HepG2 (cell line): Measurements from ENCODE around the gene SDK2. TPM values are rescaled to one million over a fixed set of nuclear protein-coding genes. Genes with fewer than 3 reads are reported as not detected.

Experiments
- DNMT3B ChIP-seq: conservative IDR thresholded peaks from 2 replicates; pipeline ENCODE4 v1.6.1; 2016; ENCODE audit warnings: missing biosample characterization, control low read depth
- FOSL2 ChIP-seq: sonication (generic); formaldehyde crosslinking; IDR thresholded peaks from 2 replicates; pipeline ENCODE4 v1.4.0; 2020; ENCODE audit warnings: missing genetic modification reagents
- GATAD2A ChIP-seq: IDR thresholded peaks from 2 replicates; pipeline ENCODE4 v1.6.1; 2016
- HOXA5 ChIP-seq: sonication (generic); formaldehyde crosslinking; IDR thresholded peaks from 2 replicates; pipeline ENCODE4 v1.4.0; 2020; ENCODE audit warnings: missing genetic modification reagents
- KLF12 ChIP-seq: sonication (generic); formaldehyde crosslinking; IDR thresholded peaks from 2 replicates; pipeline ENCODE4 v1.4.0; 2020; ENCODE audit warnings: missing genetic modification reagents, borderline replicate concordance
- NFIC ChIP-seq: IDR thresholded peaks from 2 replicates; pipeline ENCODE4 v1.6.1; 2012; ENCODE audit warnings: mild to moderate bottlenecking, low read length, inconsistent platforms
- NR2F1 ChIP-seq, 2 experiments: fragments of 450-650 bp in 1 of 2; formaldehyde crosslinking in 1 of 2; IDR thresholded peaks; 2 replicates each; pipeline versions ENCODE4 v1.5.0 to v1.6.1; 2016 to 2020; ENCODE audit warnings: mild to moderate bottlenecking in 1 of 2, missing compliant biosample characterization in 1 of 2, missing genetic modification reagents in 1 of 2, moderate library complexity in 1 of 2
- PPARG ChIP-seq: conservative IDR thresholded peaks from 2 replicates; pipeline ENCODE4 v1.6.1; 2016; ENCODE audit warnings: missing biosample characterization, missing genetic modification reagents
- SMC3 ChIP-seq: IDR thresholded peaks from 2 replicates; pipeline ENCODE4 v1.6.1; 2011; ENCODE audit warnings: low read length, improper control_type of control experiment
- SPEN ChIP-seq: sonication (generic); formaldehyde crosslinking; IDR thresholded peaks from 2 replicates; pipeline ENCODE4 v1.5.1; 2020; ENCODE audit warnings: low read depth, mild to moderate bottlenecking, missing genetic modification reagents
- TBX2 ChIP-seq: sonication (generic); formaldehyde crosslinking; IDR thresholded peaks from 2 replicates; pipeline ENCODE4 v1.5.0; 2020; ENCODE audit warnings: missing genetic modification reagents, mild to moderate bottlenecking, borderline replicate concordance
- ZBTB21 ChIP-seq: sonication (generic); formaldehyde crosslinking; IDR thresholded peaks from 2 replicates; pipeline ENCODE4 v1.4.0; 2020; ENCODE audit warnings: missing genetic modification reagents
- ZFP1 ChIP-seq: IDR thresholded peaks from 2 replicates; pipeline ENCODE4 v1.6.1; 2016
- ZFP37 ChIP-seq: sonication (generic); formaldehyde crosslinking; IDR thresholded peaks from 2 replicates; pipeline ENCODE4 v1.4.0; 2020; ENCODE audit warnings: missing genetic modification reagents, borderline replicate concordance
- ZNF205 ChIP-seq: IDR thresholded peaks from 2 replicates; pipeline ENCODE4 v1.6.1; 2018; ENCODE audit warnings: missing biosample characterization, missing genetic modification reagents
- ZNF3 ChIP-seq: IDR thresholded peaks from 2 replicates; pipeline ENCODE4 v1.7.0; 2017; ENCODE audit warnings: inconsistent platforms
- ZNF558 ChIP-seq: sonication (generic); formaldehyde crosslinking; IDR thresholded peaks from 2 replicates; pipeline ENCODE4 v1.9.0; 2022; ENCODE audit warnings: mild to moderate bottlenecking, missing genetic modification reagents, borderline replicate concordance
- ZNF563 ChIP-seq: sonication (generic); formaldehyde crosslinking; IDR thresholded peaks from 2 replicates; pipeline ENCODE4 v1.8.0; 2022; ENCODE audit warnings: mild to moderate bottlenecking, moderate library complexity, missing genetic modification reagents
- ZSCAN21 ChIP-seq: sonication (generic); formaldehyde crosslinking; IDR thresholded peaks from 2 replicates; pipeline ENCODE4 v1.8.0; 2022; ENCODE audit warnings: mild to moderate bottlenecking, missing genetic modification reagents, moderate library complexity, borderline replicate concordance
- polyA plus RNA-seq, 8 experiments: library from polyadenylated mRNA; depleted of rRNA in 3 of 8; stranded (reverse) in 7 of 8; unstranded in 1 of 8; fragments of >200 nt; fragmentation: Illumina TruSeq in 4 of 8; extraction: Trizol in 4 of 8; gene quantifications; 2 replicates each; pipeline versions ENCODE4 v1.2.1 to v1.2.3, GENCODE V29; 2011 to 2016; ENCODE audit warnings: low read depth in 4 of 8, missing spikeins in 1 of 8, mixed read lengths in 1 of 8; ENCODE audit not compliant: insufficient read depth in 1 of 8
- total RNA-seq, 5 experiments: library from RNA; depleted of rRNA; stranded (reverse); fragments of >200 nt; fragmentation: Illumina TruSeq; extraction: Trizol; gene quantifications; 2 replicates each; pipeline ENCODE4 v1.2.3, GENCODE V29; 2016; ENCODE audit warnings: low read depth in 1 of 5
- TF ChIP-seq, protein P1 (sequence below): sonication (generic); formaldehyde crosslinking; IDR thresholded peaks from 2 replicates; pipeline ENCODE4 v1.4.0; 2020; ENCODE audit warnings: missing genetic modification reagents, borderline replicate concordance
- TF ChIP-seq, protein P2 (sequence below): sonication (generic); formaldehyde crosslinking; IDR thresholded peaks from 2 replicates; pipeline ENCODE4 v1.4.0; 2020; ENCODE audit warnings: low read depth, mild to moderate bottlenecking, missing genetic modification reagents
- TF ChIP-seq, protein P3 (sequence below): sonication (generic); formaldehyde crosslinking; IDR thresholded peaks from 2 replicates; pipeline ENCODE4 v1.8.1; 2022; ENCODE audit warnings: low read depth, mild to moderate bottlenecking, missing genetic modification reagents
- TF ChIP-seq, protein P4 (sequence below): sonication (generic); formaldehyde crosslinking; IDR thresholded peaks from 2 replicates; pipeline ENCODE4 v1.4.0; 2020; ENCODE audit warnings: missing genetic modification reagents, borderline replicate concordance

Gene SDK2
- total and polyA plus RNA-seq, 2 of the 13 experiments (the other 11 are each of a cell fraction or from before 2014, with no cell fraction given): not detected

DNA sequence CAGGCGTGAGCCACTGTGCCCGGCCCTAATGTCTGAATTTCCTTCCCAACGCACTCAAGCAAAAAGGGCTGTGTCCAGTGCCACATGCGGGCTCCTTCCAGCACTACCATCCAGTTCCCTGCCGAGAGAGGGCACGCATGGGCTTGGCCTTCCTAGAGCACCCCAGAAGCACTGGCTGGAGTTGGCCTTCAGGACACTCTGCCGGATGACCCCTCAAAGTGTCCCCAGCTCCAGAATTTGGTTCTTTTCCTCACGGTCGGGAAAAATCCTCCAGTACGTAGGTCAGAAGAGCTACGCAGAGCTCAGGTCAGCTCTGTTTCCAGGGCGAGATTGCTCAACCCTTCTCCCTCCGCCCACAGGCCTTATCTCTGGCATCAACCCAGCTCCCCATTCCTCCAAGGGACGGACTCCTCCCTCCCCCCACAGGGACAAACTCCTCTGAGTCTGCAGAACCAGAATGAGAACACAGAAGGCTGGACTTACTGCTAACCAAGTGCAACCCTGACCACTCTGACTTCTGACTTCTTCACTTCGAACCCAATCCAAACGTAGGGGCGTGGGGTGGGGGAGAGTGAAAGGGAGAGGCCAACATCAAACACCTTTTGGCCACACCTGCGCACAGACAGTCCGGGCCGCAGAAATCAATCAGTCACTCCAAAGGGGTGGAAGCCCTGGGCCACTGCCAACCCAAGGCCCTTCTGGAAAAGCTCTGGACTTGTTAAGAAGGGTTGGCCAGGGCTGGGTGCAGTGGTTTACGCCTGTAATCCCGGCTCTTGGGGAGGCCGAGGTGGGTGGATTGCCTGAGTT is 336.0 kb downstream of the SDK2 start (continued):
- TF ChIP-seq, protein P1, sequence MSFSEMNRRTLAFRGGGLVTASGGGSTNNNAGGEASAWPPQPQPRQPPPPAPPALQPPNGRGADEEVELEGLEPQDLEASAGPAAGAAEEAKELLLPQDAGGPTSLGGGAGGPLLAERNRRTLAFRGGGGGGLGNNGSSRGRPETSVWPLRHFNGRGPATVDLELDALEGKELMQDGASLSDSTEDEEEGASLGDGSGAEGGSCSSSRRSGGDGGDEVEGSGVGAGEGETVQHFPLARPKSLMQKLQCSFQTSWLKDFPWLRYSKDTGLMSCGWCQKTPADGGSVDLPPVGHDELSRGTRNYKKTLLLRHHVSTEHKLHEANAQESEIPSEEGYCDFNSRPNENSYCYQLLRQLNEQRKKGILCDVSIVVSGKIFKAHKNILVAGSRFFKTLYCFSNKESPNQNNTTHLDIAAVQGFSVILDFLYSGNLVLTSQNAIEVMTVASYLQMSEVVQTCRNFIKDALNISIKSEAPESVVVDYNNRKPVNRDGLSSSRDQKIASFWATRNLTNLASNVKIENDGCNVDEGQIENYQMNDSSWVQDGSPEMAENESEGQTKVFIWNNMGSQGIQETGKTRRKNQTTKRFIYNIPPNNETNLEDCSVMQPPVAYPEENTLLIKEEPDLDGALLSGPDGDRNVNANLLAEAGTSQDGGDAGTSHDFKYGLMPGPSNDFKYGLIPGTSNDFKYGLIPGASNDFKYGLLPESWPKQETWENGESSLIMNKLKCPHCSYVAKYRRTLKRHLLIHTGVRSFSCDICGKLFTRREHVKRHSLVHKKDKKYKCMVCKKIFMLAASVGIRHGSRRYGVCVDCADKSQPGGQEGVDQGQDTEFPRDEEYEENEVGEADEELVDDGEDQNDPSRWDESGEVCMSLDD (CRISPR knock-in tag): peak; percentile 87; the same call in 1 of the 2 replicates
- peak; percentile 62; the same call in 1 of the 2 replicates for TF ChIP-seq ZFP37 (CRISPR knock-in tag)
- TF ChIP-seq NR2F1 (CRISPR knock-in tag; IDR thresholded peaks at IDR 0.05): peak; percentile 51 to 54; a peak in 2 of 4 replicates
- TF ChIP-seq PPARG (CRISPR knock-in tag): peak; percentile 77
- no peak for TF ChIP-seq ZBTB21 (CRISPR knock-in tag)
- peak; percentile 37; the same call in 1 of the 2 replicates for TF ChIP-seq NFIC
- TF ChIP-seq ZSCAN21: peak; percentile 27; the same call in 1 of the 2 replicates
- TF ChIP-seq KLF12 (CRISPR knock-in tag): peak; percentile 69; the same call in 1 of the 2 replicates
- TF ChIP-seq, protein P2, sequence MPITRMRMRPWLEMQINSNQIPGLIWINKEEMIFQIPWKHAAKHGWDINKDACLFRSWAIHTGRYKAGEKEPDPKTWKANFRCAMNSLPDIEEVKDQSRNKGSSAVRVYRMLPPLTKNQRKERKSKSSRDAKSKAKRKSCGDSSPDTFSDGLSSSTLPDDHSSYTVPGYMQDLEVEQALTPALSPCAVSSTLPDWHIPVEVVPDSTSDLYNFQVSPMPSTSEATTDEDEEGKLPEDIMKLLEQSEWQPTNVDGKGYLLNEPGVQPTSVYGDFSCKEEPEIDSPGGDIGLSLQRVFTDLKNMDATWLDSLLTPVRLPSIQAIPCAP: no peak
- TF ChIP-seq ZNF3: 0 out of 2 replicates have a peak, but pooled peaks have one; percentile 17
- TF ChIP-seq, protein P3, sequence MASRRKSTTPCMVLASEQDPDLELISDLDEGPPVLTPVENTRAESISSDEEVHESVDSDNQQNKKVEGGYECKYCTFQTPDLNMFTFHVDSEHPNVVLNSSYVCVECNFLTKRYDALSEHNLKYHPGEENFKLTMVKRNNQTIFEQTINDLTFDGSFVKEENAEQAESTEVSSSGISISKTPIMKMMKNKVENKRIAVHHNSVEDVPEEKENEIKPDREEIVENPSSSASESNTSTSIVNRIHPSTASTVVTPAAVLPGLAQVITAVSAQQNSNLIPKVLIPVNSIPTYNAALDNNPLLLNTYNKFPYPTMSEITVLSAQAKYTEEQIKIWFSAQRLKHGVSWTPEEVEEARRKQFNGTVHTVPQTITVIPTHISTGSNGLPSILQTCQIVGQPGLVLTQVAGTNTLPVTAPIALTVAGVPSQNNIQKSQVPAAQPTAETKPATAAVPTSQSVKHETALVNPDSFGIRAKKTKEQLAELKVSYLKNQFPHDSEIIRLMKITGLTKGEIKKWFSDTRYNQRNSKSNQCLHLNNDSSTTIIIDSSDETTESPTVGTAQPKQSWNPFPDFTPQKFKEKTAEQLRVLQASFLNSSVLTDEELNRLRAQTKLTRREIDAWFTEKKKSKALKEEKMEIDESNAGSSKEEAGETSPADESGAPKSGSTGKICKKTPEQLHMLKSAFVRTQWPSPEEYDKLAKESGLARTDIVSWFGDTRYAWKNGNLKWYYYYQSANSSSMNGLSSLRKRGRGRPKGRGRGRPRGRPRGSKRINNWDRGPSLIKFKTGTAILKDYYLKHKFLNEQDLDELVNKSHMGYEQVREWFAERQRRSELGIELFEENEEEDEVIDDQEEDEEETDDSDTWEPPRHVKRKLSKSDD (CRISPR knock-in tag): peak; percentile 60
- TF ChIP-seq ZNF558: 0 out of 2 replicates have a peak, but pooled peaks have one; percentile 57
- peak; percentile 52 for TF ChIP-seq FOSL2 (CRISPR knock-in tag)
- peak; percentile 33; the same call in 1 of the 2 replicates for TF ChIP-seq ZFP1
- TF ChIP-seq, protein P4, sequence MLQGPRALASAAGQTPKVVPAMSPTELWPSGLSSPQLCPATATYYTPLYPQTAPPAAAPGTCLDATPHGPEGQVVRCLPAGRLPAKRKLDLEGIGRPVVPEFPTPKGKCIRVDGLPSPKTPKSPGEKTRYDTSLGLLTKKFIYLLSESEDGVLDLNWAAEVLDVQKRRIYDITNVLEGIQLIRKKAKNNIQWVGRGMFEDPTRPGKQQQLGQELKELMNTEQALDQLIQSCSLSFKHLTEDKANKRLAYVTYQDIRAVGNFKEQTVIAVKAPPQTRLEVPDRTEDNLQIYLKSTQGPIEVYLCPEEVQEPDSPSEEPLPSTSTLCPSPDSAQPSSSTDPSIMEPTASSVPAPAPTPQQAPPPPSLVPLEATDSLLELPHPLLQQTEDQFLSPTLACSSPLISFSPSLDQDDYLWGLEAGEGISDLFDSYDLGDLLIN (CRISPR knock-in tag): peak; percentile 77; the same call in 1 of the 2 replicates
- TF ChIP-seq TBX2: peak; percentile 81
- TF ChIP-seq HOXA5 (CRISPR knock-in tag): peak; percentile 77
- TF ChIP-seq DNMT3B (CRISPR knock-in tag): peak; percentile 86; the same call in 1 of the 2 replicates
- peak; percentile 28; the same call in 1 of the 2 replicates for TF ChIP-seq ZNF563 (CRISPR knock-in tag)
- TF ChIP-seq SMC3: no peak; the same call in 1 of the 2 replicates
- peak; percentile 97 for TF ChIP-seq GATAD2A (CRISPR knock-in tag)
- peak; percentile 66 for TF ChIP-seq SPEN
- TF ChIP-seq ZNF205 (CRISPR knock-in tag): peak; percentile 71
